Measurements from ENCODE around the gene KHK. TPM values are rescaled to one million over a fixed set of nuclear protein-coding genes. Genes with fewer than 3 reads are reported as not detected.

The KHK gene
- total and polyA plus RNA-seq, 4 donors, result 3.4 to 38.7 (median 5.6) TPM

DNA sequence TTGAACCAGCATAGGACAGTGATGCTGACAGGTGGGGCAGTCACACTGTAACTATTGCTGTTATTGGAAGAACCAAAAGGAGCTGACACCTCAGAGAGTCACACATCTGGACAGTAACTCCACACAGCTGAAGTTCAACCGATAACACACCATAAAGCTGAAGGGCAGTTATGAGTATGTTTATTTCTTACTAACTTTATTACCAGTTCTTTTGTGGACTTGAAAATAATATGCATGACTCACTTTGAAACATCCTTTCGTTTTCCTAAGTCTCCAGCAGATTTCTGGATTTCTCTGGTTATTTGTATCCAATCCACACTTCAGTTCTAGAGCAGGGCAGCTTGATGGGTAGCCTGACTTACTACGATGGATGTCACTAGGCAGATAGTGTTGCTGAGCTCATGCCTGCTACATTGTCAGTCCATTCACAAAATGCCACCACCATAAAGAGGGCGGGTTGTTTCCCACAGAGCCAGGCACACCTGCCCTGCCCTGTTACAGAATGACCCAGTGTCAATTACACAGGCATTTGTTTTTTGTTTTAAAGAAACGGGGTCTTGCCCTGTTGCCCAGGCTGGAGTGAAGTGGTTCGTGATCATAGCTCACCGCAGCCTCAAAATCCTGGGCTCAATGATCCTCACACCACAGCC, 43.5 kb upstream of the KHK start:
- H3K36me3 ChIP-seq (ENCODE audit: control insufficient read depth in 1 of 2, insufficient read depth in 2 of 2, low read length in 1 of 2), result peaks cover 0 to 9% of the 10 kb centered on the region in 2 donors

GRCh38 chr2:27049422-27050280, 36.9 kb upstream of the KHK start:
- intact Hi-C loops (cut with DNase I), result loop anchor here (2.0 to 5.0 kb wide), 2 partner anchors 29 to 38 kb away; partner anchors contain the start of genes EMILIN1 (in 1 of the 2) and KHK (in 1 of the 2)
- WGBS, 2 donors, result 6 to 7% methylated on average over 36 to 52 of the region's 52 CpGs
- peak; percentile 73 to 86 for DNase-seq
- no peaks in the 10 kb centered on the region for H3K4me1 ChIP-seq (ENCODE audit: control insufficient read depth in 1 of 2, insufficient read depth in 2 of 2, low read length in 2 of 2)
- H3K4me3 ChIP-seq (ENCODE audit: low read length in 2 of 2), result peak overlapping the region; percentile 58 to 62
- H3K27me3 ChIP-seq (ENCODE audit: control insufficient read depth in 1 of 2, insufficient read depth in 2 of 2, low read length in 1 of 2), result no peaks in the 10 kb centered on the region
- H3K27ac ChIP-seq (ENCODE audit: low read depth in 1 of 2, low read length in 2 of 2), result peak overlapping the region in 1 of 2 donors; percentile 49
- ATAC-seq (ENCODE audit: low FRiP score), result peak; percentile 30
- H3K36me3 ChIP-seq (ENCODE audit: control insufficient read depth in 1 of 2, insufficient read depth in 2 of 2, low read length in 1 of 2), result no peaks in the 10 kb centered on the region
- H3K9me3 ChIP-seq (ENCODE audit: control insufficient read depth, low read length), result no peaks in the 10 kb centered on the region

More for the DNA sequence above, 43.5 kb upstream of the KHK start:
- Histone ChIP-seq H3K9me3 (ENCODE audit: control insufficient read depth, low read length) (no peaks in the 10 kb centered on the region), H3K27ac (ENCODE audit: low read depth in 1 of 2, low read length in 2 of 2) (no peak overlapping the region), H3K4me1 (ENCODE audit: control insufficient read depth in 1 of 2, insufficient read depth in 2 of 2, low read length in 2 of 2) (no peaks in the 10 kb centered on the region), H3K4me3 (ENCODE audit: low read length in 2 of 2) (no peak overlapping the region), H3K27me3 (ENCODE audit: control insufficient read depth in 1 of 2, insufficient read depth in 2 of 2, low read length in 1 of 2) (no peaks in the 10 kb centered on the region)
- DNase-seq, result no peak
- intact Hi-C loops (cut with DNase I), result loop anchor here in 1 of 2 donors (5.0 kb wide), 1 partner anchor 34 kb away; the partner anchor contains the start of gene EMILIN1
- WGBS, 2 donors, result 83 to 85% methylated on average over 7 of the region's 7 CpGs
- no peak for ATAC-seq (ENCODE audit: low FRiP score)

DNA sequence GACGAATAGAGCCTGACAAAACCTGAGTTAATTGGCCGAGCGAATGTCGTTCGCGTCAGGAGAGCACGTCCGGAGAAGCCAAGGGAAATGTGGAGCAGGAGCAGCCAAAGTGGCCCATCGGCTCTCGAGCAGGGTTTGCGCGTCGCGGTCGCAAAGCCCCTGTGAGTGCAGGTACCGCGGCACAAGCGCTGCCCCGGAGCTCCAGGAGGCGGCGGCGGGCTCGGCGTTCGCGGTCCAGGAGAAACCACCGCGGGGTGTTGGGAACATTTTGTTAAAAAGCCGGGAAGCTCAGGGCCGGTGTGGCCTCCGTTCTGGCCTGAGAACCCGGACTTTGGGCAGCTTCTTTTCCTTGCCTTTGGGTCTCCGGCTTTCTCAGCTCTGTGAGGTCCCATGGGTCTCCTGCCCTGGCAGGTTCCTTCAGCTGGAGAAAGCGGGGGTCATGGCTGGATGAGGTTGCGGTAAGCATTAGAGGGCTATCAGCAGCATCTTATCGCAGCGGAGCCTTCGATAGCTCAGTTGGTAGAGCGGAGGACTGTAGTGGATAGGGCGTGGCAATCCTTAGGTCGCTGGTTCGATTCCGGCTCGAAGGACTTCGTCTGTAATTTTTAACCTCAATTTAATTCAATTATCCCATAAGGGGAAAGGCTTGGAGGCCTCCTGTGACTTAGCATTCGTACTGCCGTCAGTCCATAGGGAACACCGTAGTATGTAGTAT, 36.1 kb upstream of the KHK start:
- intact Hi-C loops (cut with DNase I), result loop anchor here (2.0 to 5.0 kb wide), 2 partner anchors 28 to 37 kb away; partner anchors contain the start of genes EMILIN1 (in 1 of the 2) and KHK (in 1 of the 2)
- Histone ChIP-seq H3K27me3 (ENCODE audit: control insufficient read depth in 1 of 2, insufficient read depth in 2 of 2, low read length in 1 of 2) (no peaks in the 10 kb centered on the region), H3K36me3 (ENCODE audit: control insufficient read depth in 1 of 2, insufficient read depth in 2 of 2, low read length in 1 of 2) (no peaks in the 10 kb centered on the region), H3K4me3 (ENCODE audit: low read length in 2 of 2) (peak overlapping the region; percentile 58 to 62), H3K27ac (ENCODE audit: low read depth in 1 of 2, low read length in 2 of 2) (peak overlapping the region in 1 of 2 donors; percentile 49), H3K4me1 (ENCODE audit: control insufficient read depth in 1 of 2, insufficient read depth in 2 of 2, low read length in 2 of 2) (no peaks in the 10 kb centered on the region), H3K9me3 (ENCODE audit: control insufficient read depth, low read length) (no peaks in the 10 kb centered on the region)
- 0 to 1% methylated on average over 48 of the region's 48 CpGs for WGBS, 2 donors
- DNase-seq, result peak; percentile 87 to 95
- ATAC-seq (ENCODE audit: low FRiP score), result peak; percentile 94

DNA sequence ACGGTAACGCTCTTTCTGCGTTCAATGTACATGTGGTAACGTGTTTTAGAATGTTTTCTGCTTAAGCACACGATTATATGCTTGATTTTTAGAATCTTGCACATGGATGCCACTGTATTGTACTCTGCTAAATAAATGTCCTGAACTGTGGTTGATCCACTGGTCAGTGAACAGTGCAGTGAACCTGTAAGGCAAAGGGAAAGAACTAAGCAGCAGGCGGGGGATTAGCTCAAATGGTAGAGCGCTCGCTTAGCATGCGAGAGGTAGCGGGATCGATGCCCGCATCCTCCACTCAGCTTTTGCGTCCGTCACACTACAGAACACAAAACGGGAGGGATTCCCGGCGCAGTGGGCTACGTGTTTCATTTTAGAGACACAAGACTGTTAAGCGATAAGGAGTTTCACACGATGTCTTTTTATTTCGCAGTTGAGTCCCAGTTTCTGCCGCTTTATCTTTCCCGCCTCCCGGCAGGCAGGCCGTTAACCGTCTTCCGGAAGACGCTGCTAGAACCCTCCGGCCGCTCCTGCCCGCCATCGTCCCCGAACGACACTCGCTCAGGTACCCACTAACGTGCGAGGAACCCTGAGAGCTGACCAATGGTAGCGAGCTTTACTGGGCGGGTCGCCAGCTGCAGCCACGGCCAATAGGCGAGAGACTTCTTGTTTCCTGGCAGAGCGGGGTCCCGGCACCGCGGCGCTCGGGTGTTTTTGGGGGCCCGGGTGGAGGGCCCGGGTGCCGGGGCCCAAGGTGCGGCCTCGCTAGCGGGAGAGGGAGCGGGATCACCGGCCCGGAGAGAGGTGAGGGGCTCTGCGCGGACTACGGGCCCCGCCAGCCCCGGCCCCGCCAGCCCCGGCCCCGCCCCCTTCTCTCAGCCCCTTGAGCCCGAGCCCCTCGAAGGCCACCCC, 35.3 kb upstream of the KHK start, which contains the start of gene AGBL5:
TSS of gene AGBL5 (plus strand) at position 673 of the 906 bp plus-strand sequence. CDS start 1,291 bp downstream, outside the sequence.
- peak within 1 kb of the TSS in 1 of 2 donors; percentile 43 for H3K27ac ChIP-seq (ENCODE audit: low read depth in 1 of 2, low read length in 2 of 2)
- peak within 1 kb of the TSS; percentile 58 to 72 for H3K4me3 ChIP-seq (ENCODE audit: low read length in 2 of 2)
- H3K36me3 ChIP-seq (ENCODE audit: control insufficient read depth in 1 of 2, insufficient read depth in 2 of 2, low read length in 1 of 2), result no peaks in the 10 kb centered on the region
- H3K9me3 ChIP-seq (ENCODE audit: control insufficient read depth, low read length), result no peaks in the 10 kb centered on the region
- H3K4me1 ChIP-seq (ENCODE audit: control insufficient read depth in 1 of 2, insufficient read depth in 2 of 2, low read length in 2 of 2), result no peaks in the 10 kb centered on the region
- intact Hi-C loops (cut with DNase I), result loop anchor here (2.0 to 5.0 kb wide), 2 partner anchors 28 to 36 kb away; partner anchors contain the start of genes EMILIN1 (in 1 of the 2) and KHK (in 1 of the 2)
- ATAC-seq (ENCODE audit: low FRiP score) (peak; percentile 91), DNase-seq (peak; percentile 96 to 98)
- H3K27me3 ChIP-seq (ENCODE audit: control insufficient read depth in 1 of 2, insufficient read depth in 2 of 2, low read length in 1 of 2), result no peaks in the 10 kb centered on the region
- 0 to 1% methylated on average over 52 to 67 of the region's 67 CpGs for WGBS, 2 donors

GRCh38 chr2:27051902-27052645, 34.5 kb upstream of the KHK start:
- whole genome bisulfite sequencing, 2 donors, result 1 to 2% methylated on average over 16 to 24 of the region's 24 CpGs
- Histone ChIP-seq H3K36me3 (ENCODE audit: control insufficient read depth in 1 of 2, insufficient read depth in 2 of 2, low read length in 1 of 2) (no peaks in the 10 kb centered on the region), H3K4me1 (ENCODE audit: control insufficient read depth in 1 of 2, insufficient read depth in 2 of 2, low read length in 2 of 2) (no peaks in the 10 kb centered on the region), H3K27me3 (ENCODE audit: control insufficient read depth in 1 of 2, insufficient read depth in 2 of 2, low read length in 1 of 2) (no peaks in the 10 kb centered on the region), H3K9me3 (ENCODE audit: control insufficient read depth, low read length) (no peaks in the 10 kb centered on the region), H3K4me3 (ENCODE audit: low read length in 2 of 2) (peak overlapping the region; percentile 35 to 72), H3K27ac (ENCODE audit: low read depth in 1 of 2, low read length in 2 of 2) (peak overlapping the region in 1 of 2 donors; percentile 43)
- DNase-seq (peak; percentile 68 to 85), ATAC-seq (ENCODE audit: low FRiP score) (no peak)
- intact Hi-C loops (cut with DNase I), result loop anchor here (2.0 to 5.0 kb wide), 3 partner anchors 19 to 35 kb away; partner anchors contain the start of genes EMILIN1 (in 1 of the 2), KHK (in 1 of the 2) and OST4 (in 1 of the 2)

- Histone ChIP-seq H3K4me1 (ENCODE audit: control insufficient read depth in 1 of 2, insufficient read depth in 2 of 2, low read length in 2 of 2) (no peaks in the 10 kb centered on the region), H3K9me3 (ENCODE audit: control insufficient read depth, low read length) (no peaks in the 10 kb centered on the region), H3K27ac (ENCODE audit: low read depth in 1 of 2, low read length in 2 of 2) (no peak overlapping the region), H3K4me3 (ENCODE audit: low read length in 2 of 2) (no peak overlapping the region), H3K27me3 (ENCODE audit: control insufficient read depth in 1 of 2, insufficient read depth in 2 of 2, low read length in 1 of 2) (no peaks in the 10 kb centered on the region), H3K36me3 (ENCODE audit: control insufficient read depth in 1 of 2, insufficient read depth in 2 of 2, low read length in 1 of 2) (peaks cover 0 to 3% of the 10 kb centered on the region in 2 donors)
- WGBS, 2 donors, result 85 to 89% methylated on average over 11 of the region's 11 CpGs
- no peak for ATAC-seq (ENCODE audit: low FRiP score)
- intact Hi-C loops (cut with DNase I), result loop anchor here in 1 of 2 donors (2.0 to 5.0 kb wide), 2 partner anchors 17 to 34 kb away; partner anchors contain the start of genes KHK and OST4
- no peak for DNase-seq
Measured at GRCh38 chr2:27053321-27053720, 33.3 kb upstream of the KHK start.

DNA sequence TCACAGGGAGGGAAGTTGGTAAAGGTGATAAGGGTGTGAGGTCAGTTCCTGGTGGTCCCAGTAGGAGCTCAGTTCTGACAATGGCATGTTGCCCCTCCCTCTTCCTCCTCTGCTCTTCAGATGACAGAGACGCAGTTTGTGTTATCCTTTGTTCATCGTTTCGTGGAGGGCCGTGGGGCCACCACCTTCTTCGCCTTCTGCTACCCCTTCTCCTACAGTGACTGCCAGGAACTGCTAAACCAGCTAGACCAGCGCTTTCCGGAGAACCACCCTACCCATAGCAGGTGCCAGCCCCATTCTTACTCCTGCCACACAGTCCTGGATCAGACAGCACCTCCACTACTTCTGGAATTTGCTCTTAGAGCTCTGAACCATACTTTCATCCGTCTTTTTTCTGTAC, 32.8 kb upstream of the KHK start:
- Histone ChIP-seq H3K4me1 (ENCODE audit: control insufficient read depth in 1 of 2, insufficient read depth in 2 of 2, low read length in 2 of 2) (no peaks in the 10 kb centered on the region), H3K9me3 (ENCODE audit: control insufficient read depth, low read length) (no peaks in the 10 kb centered on the region), H3K36me3 (ENCODE audit: control insufficient read depth in 1 of 2, insufficient read depth in 2 of 2, low read length in 1 of 2) (peaks cover 0 to 3% of the 10 kb centered on the region in 2 donors), H3K27me3 (ENCODE audit: control insufficient read depth in 1 of 2, insufficient read depth in 2 of 2, low read length in 1 of 2) (no peaks in the 10 kb centered on the region), H3K4me3 (ENCODE audit: low read length in 2 of 2) (no peak overlapping the region), H3K27ac (ENCODE audit: low read depth in 1 of 2, low read length in 2 of 2) (no peak overlapping the region)
- intact Hi-C loops (cut with DNase I), result loop anchor here in 1 of 2 donors (2.0 to 5.0 kb wide), 2 partner anchors 17 to 34 kb away; partner anchors contain the start of genes KHK and OST4
- WGBS, 2 donors, result 88 to 93% methylated on average over 8 of the region's 8 CpGs
- ATAC-seq (ENCODE audit: low FRiP score), result no peak
- DNase-seq, result no peak
